CD4-positive, alpha-beta T cell treated with Interferon gamma for 1 hour (primary cell): Measurements from ENCODE around the gene PHOSPHO2.

Experiments used
- DNase-seq: peaks from one replicate; pipeline ENCODE4 v3.0.0-alpha.2; 2020

PHOSPHO2 gene

DNA sequence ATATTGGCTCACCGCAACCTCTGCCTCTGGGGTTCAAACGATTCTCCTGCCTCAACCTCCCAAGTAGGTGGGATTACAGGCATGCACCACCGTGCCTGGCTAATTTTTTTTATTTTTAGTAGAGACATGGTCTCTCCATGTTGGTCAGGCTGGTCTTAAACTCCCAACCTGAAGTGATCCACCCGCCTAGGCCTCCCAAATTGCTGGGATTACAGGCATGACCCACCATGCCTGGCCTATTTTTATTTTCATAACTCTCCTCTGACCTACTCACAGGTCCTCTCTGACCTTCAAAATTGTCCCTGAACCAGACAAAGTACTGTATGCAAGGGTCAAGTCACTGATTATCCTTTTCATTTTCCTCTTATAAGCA, 23.4 kb downstream of the PHOSPHO2 start:
- no peak for DNase-seq

GRCh38 chr2:169718930-169719504, 24.7 kb downstream of the PHOSPHO2 start:
- DNase-seq = no peak

DNA sequence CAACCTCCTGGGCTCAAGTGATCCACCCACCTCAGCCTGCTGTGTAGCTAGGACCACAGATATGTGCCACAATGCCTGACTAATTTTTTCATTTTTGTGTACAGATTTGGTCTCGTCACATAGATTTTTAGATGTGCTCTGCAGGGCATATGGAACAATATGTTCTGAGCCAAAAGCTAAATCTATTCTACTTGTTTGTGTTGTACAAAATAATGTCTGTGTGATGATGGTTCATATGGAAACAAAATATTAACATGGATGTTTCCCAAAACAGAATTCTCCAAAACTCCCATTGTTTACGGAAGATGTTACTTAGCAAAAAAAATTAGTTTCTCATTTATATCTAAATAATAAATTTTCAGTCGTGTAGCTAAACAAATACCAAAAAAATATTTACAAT, 26.7 kb downstream of the PHOSPHO2 start:
- DNase-seq = no peak

- no peak for DNase-seq
Measured at GRCh38 chr2:169727065-169727464, 32.8 kb downstream of the PHOSPHO2 start.

DNA sequence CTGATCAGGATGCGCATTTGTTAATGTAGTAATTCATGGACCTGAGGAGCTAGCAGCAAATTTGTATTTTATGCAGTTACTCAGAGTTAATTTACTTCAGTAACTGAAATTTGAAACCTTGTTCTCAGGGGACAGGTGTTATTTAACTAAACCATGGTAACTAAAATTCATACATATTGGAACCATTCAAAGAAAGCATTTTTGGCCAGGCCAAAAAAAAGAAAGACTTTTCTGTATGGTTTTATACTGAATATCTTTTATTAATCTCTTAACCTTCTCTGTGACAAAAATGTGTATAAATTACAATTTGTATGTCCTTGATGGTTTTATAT, 35.0 kb downstream of the PHOSPHO2 start:
- no peak for DNase-seq

- no peak for DNase-seq
Measured at GRCh38 chr2:169732075-169732474, 37.8 kb downstream of the PHOSPHO2 start.

DNA sequence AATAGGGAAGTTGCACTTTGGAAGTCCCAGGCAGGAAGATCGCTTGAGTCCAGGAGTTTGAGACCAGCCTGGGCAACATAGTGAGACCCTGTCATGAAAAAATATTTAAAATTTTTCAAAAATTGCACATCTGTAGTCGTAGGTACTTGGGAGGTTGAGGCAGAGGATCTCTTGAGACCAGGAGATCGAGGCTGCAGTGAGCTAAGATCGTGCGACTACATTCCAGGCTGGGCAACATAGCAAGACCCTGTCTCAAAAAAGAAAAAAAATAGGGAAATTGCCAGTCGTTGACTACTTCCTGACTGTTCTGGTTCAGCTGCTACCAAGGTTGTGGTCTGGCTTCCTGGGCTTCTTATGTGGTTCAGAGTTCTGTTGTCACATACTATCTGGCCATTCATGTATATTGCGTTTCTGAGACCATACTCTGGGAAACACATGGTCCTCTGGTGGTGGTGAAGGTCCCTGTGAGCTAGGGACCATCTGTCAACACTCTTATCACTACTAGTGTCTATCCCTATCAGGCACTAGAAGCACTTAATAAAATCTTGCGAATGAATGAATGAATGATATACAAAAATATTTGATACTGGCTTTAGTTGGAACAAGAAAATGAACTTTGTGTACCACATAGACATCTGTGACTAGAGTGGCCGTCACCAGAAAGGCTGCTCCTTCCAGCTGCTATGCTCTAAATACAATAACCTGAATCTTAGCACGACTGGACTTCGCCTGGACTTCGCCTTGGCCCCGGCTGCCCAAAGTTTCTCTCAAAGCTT, 38.5 kb downstream of the PHOSPHO2 start:
- DNase-seq = no peak

DNA sequence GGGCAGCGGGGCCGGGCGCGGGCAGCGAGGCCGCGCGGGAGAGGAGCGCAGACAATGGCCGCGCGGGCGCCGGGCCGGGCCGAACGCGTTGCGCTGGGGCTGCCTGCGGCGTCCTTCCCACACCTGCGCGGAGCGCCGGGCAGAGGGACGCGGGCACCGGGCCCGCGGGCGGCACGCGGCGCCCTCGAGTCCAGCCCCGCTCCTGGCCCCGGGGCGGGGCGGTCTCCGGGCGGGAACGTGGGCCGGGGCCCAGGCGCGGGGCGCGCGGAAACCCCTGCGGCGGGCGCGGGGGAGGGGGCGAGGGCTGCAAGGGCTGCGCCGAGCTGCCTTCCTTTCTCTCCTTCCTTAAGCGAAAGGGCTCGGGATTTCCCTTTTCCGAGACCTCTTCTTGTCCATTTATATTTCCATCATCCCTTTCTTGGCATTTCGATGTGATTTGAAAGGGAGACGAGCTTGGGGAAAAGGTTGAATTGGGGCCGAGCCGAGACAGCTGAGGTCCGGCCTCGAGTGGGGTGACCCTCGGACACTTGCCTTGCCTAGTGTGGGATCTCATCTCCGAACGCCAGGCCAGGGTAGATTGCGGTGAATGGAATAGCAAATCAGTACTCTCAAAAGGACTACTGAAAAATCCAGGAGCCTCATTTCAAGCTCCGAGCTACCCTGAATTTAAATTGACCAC, 40.0 kb downstream of the PHOSPHO2 start:
- DNase-seq = no peak

GRCh38 chr2:169735623-169736022, 41.4 kb downstream of the PHOSPHO2 start:
- no peak for DNase-seq

DNA sequence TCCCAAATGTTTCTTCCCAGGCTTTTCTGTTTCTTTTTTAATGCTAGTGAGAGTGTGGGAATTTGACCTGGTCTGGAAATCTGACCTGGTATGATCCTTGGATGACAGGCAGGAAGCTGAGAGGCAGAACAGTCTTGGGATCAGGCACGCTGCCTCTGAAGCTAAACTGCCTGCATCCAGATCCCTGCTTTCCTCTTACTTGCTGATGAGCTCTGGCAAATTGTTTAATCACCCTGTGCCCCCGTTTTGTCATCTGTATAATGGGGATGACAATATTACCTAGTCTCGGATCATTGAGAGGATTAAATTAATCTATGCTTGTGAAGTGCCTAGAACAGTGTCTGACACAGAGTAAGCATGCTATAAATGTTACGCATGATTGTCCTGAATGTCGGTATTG, 42.6 kb downstream of the PHOSPHO2 start:
- DNase-seq = no peak

DNA sequence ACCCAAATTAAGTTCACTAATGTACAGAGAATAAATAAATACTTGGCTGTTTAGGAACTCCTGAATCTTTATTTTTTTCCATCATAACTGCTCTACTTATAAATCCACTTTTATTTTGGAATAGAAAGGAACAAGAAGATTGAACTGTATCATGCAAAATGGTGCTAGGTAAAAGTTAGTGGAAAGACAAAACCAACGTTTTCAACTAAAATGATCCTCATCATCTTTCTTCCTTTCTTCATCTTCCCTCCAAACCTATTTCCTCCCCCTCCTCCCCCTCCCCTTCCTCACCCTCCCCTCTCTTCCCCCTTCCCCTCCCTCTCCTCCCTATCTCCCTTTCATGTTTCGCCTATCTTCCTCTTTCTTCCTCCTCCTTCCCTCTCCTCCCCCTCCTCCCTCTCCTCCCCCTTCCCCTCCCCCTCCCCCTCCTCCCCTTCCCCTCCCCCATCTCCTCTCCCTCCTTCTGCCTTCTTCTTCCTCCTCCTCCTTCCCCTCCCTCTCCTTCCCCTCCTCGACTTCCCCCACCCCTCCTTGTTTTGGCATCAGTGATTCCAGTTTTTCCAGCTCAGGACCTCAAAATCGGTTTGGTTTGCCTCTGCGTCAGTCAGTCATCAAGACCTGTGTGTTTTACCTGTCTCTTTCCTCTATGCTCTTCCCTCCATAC, 44.4 kb downstream of the PHOSPHO2 start:
- no peak for DNase-seq

DNA sequence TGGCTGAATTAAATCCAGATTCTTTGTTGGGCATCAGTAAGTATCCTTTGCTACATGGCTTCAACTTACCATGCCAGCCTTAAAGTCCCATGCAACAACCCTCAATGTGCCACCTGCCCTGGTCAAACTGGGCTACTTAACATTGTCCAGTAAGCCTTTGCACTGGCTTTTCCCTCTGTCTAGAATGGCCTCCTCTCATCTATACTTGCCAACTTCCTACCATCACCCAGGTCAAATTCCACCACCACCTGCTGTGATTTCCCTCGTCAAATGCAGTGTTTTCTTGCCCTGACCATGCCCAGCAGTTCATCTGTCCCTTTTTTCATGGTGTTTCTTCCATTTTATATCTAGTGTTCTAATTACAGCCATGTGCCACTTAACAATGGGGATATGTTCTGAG, 45.1 kb downstream of the PHOSPHO2 start:
- no peak for DNase-seq

DNA sequence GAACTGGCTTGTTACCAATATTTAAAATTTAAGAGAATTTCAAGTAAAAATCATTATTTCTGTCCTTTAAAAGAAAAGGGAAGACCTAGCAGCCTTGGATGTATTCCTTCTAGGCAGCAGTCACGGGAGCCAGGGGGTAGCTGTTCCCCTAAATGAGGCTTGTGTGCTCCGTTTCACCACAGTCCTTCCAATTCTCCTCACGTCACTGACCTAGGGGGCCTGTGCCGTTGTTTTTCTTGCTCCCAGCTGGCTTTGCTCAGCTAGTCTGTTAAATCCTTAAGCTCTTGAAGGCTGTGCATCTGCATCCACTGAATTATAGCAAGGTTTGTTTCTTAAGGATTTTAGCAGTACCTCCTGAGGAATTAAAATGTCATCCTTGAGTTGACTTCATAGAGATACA, 49.3 kb downstream of the PHOSPHO2 start:
- DNase-seq = no peak

- DNase-seq = no peak
Measured at GRCh38 chr2:169746240-169746639, 52.0 kb downstream of the PHOSPHO2 start.

DNA sequence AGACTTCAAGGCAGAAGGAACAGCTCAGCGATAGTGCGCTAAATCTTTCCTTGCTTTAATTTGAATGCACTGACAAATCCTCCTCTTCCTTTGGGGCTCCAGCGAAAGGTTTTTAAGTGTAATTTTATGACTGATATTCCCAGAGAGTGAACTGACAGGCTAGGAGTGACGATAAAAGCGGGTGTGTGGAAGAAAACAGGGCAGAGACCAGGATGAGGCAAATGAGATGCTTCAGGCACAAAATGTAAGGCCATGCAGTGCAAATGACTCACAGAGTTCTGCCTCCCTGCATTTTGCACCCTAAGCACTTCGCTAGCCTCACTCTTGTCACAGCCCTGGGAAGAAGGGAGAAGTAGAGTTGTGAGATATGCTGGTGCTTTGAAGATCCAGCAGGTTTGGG, 54.0 kb downstream of the PHOSPHO2 start:
- no peak for DNase-seq
